IPS DF 6.9 (cell line): ENCODE measurements around the gene ATOH1.
A peak's percentile ranks its signal among the peaks of the same experiment; 100 is the strongest.

ENCODE experiments used
- DNase-seq: peaks from one replicate; pipeline ENCODE4 v3.0.0-alpha.2; 2013; ENCODE audit warnings: low read depth, low spot score
- H3K27ac ChIP-seq: one replicate; pipeline ENCODE4 v1.5.1; 2013; ENCODE audit warnings: low read length, control low read depth
- H3K27me3 ChIP-seq: 2 replicates; pipeline ENCODE4 v1.6.1; 2013; ENCODE audit warnings: mild to moderate bottlenecking, low read length; ENCODE audit not compliant: control insufficient read depth, insufficient read depth
- H3K36me3 ChIP-seq: 2 replicates; pipeline ENCODE4 v1.6.1; 2013; ENCODE audit warnings: low read length; ENCODE audit not compliant: control insufficient read depth, insufficient read depth
- H3K4me1 ChIP-seq: 2 replicates; pipeline ENCODE4 v1.6.1; 2013; ENCODE audit warnings: low read length; ENCODE audit not compliant: control insufficient read depth, insufficient read depth
- H3K4me3 ChIP-seq: 2 replicates; pipeline ENCODE4 v1.5.1; 2013; ENCODE audit warnings: mild to moderate bottlenecking, low read length
- H3K9me3 ChIP-seq: 2 replicates; pipeline ENCODE4 v1.6.1; 2013; ENCODE audit warnings: low read length, inconsistent platforms; ENCODE audit not compliant: control insufficient read depth, insufficient read depth
- WGBS: extraction: QIAGEN DNeasy Blood & Tissue Kit; methylation state at CpG from one replicate; pipeline ENCODE4 v1.1.7; 2013; ENCODE audit warnings: mixed read lengths, missing lambda C conversion rate; ENCODE audit not compliant: insufficient read length, insufficient coverage; 5-methylcytosine and 5-hydroxymethylcytosine counted together

Gene ATOH1

DNA sequence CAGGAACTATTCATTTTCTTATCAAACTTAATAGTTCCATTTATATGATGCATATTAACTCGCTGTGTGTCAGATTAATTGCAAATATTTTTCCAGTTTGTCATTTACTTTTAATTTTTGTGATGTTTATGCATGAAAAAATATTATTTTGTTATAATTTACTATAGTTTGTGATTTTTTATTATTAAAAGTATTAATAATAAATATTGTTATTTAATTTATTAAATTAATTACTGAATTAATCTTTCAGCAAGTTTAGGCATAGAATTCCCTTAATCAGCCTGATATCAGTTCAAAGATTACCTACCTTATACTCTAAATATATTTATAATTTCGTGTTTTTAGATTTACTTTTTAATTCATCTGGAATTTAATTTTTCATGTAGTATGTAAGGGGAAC is 15.5 kb upstream of the ATOH1 start:
- Histone ChIP-seq H3K27ac (no peak overlapping the region), H3K27me3 (no peaks in the 10 kb centered on the region), H3K36me3 (no peaks in the 10 kb centered on the region), H3K4me3 (no peak overlapping the region), H3K4me1 (no peaks in the 10 kb centered on the region), H3K9me3 (no peaks in the 10 kb centered on the region)
- no CpG with 5 or more reads among the region's 2 CpGs for WGBS
- no peak for DNase-seq

DNA sequence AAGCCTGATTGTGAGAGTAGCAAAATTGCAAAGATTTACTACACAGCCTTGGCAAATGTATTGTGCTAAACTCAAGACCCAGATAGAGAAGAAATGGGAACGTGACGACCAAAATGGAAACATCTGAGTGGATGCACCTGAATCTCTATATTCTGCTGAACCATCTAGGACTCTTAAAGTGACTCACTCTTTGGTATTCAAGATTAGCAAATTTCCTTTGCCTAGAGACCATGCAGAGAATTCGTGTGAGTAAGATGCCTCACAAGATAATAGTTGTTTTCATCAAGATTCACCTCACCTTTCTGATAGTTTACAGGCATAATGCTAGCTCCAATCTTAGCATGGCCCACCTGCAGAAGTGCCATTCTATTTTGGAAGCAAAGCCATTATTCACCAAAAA is 14.4 kb upstream of the ATOH1 start:
- H3K4me3 ChIP-seq: no peak overlapping the region
- H3K27me3 ChIP-seq: no peaks in the 10 kb centered on the region
- H3K4me1 ChIP-seq: no peaks in the 10 kb centered on the region
- H3K36me3 ChIP-seq: no peaks in the 10 kb centered on the region
- no peak for DNase-seq
- WGBS: no CpG with 5 or more reads among the region's 3 CpGs
- no peaks in the 10 kb centered on the region for H3K9me3 ChIP-seq
- no peak overlapping the region for H3K27ac ChIP-seq

- no peak for DNase-seq
- Histone ChIP-seq H3K9me3 (no peaks in the 10 kb centered on the region), H3K27ac (no peak overlapping the region), H3K4me3 (no peak overlapping the region), H3K36me3 (no peaks in the 10 kb centered on the region), H3K4me1 (no peaks in the 10 kb centered on the region), H3K27me3 (no peaks in the 10 kb centered on the region)
- WGBS: no CpG with 5 or more reads among the region's 4 CpGs
These were observed 13.8 kb upstream of the ATOH1 start for GRCh38 chr4:93814722-93815121.

DNA sequence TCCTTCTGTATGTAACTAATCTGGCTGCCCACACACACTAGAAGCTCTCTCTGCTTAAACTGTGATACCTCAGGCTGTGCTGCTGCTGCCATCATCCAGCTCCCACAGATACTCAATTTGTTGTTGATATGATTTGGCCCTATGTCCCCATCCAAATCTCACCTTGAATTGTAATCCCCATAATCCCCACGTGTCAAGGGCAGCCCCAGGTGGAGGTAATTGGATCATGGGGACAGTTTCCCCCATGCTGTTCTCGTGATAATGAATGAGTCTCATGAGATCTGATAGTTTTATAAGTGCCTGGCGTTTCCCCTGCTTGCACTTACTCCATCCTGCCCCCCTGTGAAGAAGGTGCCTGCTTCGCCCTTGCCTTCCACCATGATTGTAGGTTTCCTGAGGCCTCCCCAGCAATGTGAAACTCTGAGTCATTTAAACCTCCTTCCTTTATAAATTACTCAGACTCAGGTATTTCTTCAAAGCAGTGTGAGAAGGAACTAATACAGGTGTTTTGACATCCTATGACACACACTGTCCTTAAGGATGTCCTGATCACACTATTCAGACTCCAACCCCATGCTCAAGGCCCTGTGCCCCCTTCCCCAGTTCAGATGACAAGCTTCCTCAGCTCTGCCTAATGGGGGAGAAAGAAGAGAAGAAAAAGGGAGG is 2.9 kb upstream of the ATOH1 start:
- no CpG with 5 or more reads among the region's 4 CpGs for WGBS
- DNase-seq: no peak
- H3K4me3 ChIP-seq: no peak overlapping the region
- no peak overlapping the region for H3K27ac ChIP-seq
- no peaks in the 10 kb centered on the region for H3K9me3 ChIP-seq
- H3K27me3 ChIP-seq: peaks cover 12% of the 10 kb centered on the region
- H3K4me1 ChIP-seq: no peaks in the 10 kb centered on the region; the same call in 1 of the 2 replicates
- H3K36me3 ChIP-seq: no peaks in the 10 kb centered on the region

GRCh38 chr4:93827272-93827947 is 1.1 kb upstream of the ATOH1 start:
- Histone ChIP-seq H3K4me1 (peaks cover 2% of the 10 kb centered on the region; the same call in 1 of the 2 replicates), H3K9me3 (no peaks in the 10 kb centered on the region), H3K27me3 (peaks cover 27% of the 10 kb centered on the region), H3K27ac (no peak overlapping the region), H3K36me3 (no peaks in the 10 kb centered on the region), H3K4me3 (peak overlapping the region; percentile 52; the same call in 1 of the 2 replicates)
- no peak for DNase-seq
- no CpG with 5 or more reads among the region's 26 CpGs for WGBS

DNA sequence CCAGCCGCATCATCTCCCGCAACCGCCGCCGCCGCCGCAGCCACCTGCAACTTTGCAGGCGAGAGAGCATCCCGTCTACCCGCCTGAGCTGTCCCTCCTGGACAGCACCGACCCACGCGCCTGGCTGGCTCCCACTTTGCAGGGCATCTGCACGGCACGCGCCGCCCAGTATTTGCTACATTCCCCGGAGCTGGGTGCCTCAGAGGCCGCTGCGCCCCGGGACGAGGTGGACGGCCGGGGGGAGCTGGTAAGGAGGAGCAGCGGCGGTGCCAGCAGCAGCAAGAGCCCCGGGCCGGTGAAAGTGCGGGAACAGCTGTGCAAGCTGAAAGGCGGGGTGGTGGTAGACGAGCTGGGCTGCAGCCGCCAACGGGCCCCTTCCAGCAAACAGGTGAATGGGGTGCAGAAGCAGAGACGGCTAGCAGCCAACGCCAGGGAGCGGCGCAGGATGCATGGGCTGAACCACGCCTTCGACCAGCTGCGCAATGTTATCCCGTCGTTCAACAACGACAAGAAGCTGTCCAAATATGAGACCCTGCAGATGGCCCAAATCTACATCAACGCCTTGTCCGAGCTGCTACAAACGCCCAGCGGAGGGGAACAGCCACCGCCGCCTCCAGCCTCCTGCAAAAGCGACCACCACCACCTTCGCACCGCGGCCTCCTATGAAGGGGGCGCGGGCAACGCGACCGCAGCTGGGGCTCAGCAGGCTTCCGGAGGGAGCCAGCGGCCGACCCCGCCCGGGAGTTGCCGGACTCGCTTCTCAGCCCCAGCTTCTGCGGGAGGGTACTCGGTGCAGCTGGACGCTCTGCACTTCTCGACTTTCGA is 654 bp downstream of the ATOH1 start:
- no peak for DNase-seq
- Histone ChIP-seq H3K27me3 (peaks cover 37% of the 10 kb centered on the region), H3K36me3 (no peaks in the 10 kb centered on the region), H3K27ac (no peak overlapping the region), H3K9me3 (no peaks in the 10 kb centered on the region), H3K4me1 (peaks cover 2% of the 10 kb centered on the region; the same call in 1 of the 2 replicates), H3K4me3 (peak overlapping the region; percentile 52; the same call in 1 of the 2 replicates)
- no CpG with 5 or more reads among the region's 70 CpGs for WGBS

DNA sequence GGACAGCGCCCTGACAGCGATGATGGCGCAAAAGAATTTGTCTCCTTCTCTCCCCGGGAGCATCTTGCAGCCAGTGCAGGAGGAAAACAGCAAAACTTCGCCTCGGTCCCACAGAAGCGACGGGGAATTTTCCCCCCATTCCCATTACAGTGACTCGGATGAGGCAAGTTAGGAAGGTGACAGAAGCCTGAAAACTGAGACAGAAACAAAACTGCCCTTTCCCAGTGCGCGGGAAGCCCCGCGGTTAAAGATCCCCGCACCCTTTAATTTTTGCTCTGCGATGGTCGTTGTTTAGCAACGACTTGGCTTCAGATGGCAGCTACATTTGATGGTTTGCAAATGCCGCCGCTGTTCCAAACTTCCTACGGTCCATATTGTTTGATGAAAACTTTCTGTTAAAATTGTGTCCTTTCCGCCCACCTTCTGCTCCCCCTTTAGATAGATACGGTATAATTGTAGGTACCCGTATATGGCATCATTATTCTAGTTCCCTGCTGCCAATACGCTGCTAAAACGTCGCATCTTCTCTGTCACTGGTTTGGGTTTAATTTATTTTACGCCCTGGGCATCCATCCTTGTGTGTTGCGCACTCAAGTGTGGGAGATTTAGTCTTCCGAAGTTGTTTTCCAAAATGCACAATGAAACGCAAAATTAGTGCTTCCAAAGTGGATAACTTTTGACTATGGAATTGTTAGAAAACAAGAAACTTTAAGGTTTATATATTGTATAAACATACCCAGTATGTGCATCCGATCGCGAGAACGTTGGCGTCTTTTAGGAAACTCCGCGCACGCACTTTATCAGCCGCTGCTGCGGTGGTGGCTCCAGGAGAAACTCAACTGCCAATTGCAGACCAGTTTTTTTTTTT is 1.5 kb downstream of the ATOH1 start:
- H3K27me3 ChIP-seq: peaks cover 37% of the 10 kb centered on the region
- no peak for DNase-seq
- H3K9me3 ChIP-seq: no peaks in the 10 kb centered on the region
- peaks cover 2% of the 10 kb centered on the region; the same call in 1 of the 2 replicates for H3K4me1 ChIP-seq
- no peak overlapping the region for H3K27ac ChIP-seq
- peak overlapping the region; percentile 52; the same call in 1 of the 2 replicates for H3K4me3 ChIP-seq
- no CpG with 5 or more reads among the region's 40 CpGs for WGBS
- no peaks in the 10 kb centered on the region for H3K36me3 ChIP-seq

DNA sequence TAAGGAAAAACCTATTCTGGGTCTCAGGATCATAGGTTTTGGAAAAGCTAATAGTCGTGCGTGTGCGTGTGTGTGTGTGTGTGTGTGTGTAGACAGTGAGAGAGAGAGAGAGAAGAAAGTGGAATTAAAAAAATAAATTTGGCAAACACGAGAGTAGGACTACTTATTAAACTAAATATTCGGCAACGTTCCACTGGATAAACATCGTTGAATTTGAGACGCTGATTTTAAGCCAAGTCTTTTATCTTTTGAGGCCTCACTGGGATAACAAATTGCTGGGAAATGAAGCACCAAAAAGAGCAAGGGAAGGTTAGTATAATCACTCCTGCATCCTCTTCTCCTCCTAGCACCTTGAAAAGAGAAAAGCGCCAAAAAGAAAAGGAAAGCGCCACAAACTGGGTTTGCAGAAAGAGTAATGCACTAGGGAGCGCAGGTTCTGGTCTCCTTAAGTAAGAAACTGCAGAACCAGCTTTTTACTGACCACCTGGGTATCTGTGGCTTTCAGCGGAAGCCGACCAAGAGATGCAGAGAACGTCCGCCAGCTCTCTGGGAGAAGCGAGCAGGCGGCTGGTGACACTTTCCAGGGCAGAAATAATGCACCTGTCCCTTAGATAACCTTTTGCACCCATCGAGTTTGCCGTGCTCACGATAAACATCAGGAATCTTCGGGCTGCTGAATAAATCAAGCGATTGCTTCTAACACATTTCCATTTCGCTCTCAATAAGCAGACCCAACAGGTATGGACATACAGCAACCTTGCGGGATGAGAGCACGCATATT is 3.4 kb downstream of the ATOH1 start:
- Histone ChIP-seq H3K27me3 (peaks cover 47% of the 10 kb centered on the region), H3K4me3 (no peak overlapping the region), H3K4me1 (peaks cover 2% of the 10 kb centered on the region; the same call in 1 of the 2 replicates), H3K9me3 (no peaks in the 10 kb centered on the region), H3K36me3 (no peaks in the 10 kb centered on the region), H3K27ac (no peak overlapping the region)
- DNase-seq: no peak
- no CpG with 5 or more reads among the region's 25 CpGs for WGBS

DNA sequence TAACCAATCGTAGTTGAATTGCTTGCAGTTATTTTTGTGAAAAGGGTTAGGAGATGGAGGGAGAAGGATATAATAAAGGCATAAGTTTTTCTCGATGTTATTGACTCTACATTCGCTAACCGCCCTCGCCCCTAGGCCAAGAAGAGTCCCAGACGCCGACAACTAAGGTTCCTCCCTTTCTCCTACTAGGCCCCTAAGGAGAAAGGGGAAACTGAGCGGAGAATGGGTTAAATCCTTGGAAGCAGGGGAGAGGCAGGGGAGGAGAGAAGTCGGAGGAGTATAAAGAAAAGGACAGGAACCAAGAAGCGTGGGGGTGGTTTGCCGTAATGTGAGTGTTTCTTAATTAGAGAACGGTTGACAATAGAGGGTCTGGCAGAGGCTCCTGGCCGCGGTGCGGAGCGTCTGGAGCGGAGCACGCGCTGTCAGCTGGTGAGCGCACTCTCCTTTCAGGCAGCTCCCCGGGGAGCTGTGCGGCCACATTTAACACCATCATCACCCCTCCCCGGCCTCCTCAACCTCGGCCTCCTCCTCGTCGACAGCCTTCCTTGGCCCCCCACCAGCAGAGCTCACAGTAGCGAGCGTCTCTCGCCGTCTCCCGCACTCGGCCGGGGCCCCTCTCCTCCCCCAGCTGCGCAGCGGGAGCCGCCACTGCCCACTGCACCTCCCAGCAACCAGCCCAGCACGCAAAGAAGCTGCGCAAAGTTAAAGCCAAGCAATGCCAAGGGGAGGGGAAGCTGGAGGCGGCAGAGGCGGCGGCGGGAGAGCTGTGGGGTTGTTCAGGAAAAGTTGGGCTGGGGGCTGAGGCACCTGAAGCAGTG is 5.9 kb downstream of the ATOH1 start:
- DNase-seq: no peak
- WGBS: no CpG with 5 or more reads among the region's 42 CpGs

More for the DNA sequence above, 5.9 kb downstream of the ATOH1 start:
- no peaks in the 10 kb centered on the region for H3K36me3 ChIP-seq
- H3K27me3 ChIP-seq: peaks cover 45% of the 10 kb centered on the region
- H3K4me3 ChIP-seq: peak overlapping the region; percentile 35; the same call in 1 of the 2 replicates
- no peaks in the 10 kb centered on the region for H3K9me3 ChIP-seq
- H3K27ac ChIP-seq: no peak overlapping the region
- peaks cover 2% of the 10 kb centered on the region; the same call in 1 of the 2 replicates for H3K4me1 ChIP-seq
